ENCODE results near the gene SOWAHB. TPM values are rescaled to one million over a fixed set of nuclear protein-coding genes. Genes with fewer than 3 reads are reported as not detected.

Gene SOWAHB
- total RNA-seq, 2 experiments from 2014 or later: not detected

- BruUV-seq (replicated peaks): no TSS peak
Measured at GRCh38 chr4:76883147-76883546, 14.8 kb downstream of the SOWAHB start.

GRCh38 chr4:76882630-76883029 is 15.3 kb downstream of the SOWAHB start:
- no peaks in the 10 kb centered on the region for H3K79me2 ChIP-seq (ENCODE audit: insufficient read depth, low read depth, low read length)
- no peaks in the 10 kb centered on the region for H3K9me2 ChIP-seq (ENCODE audit: insufficient read depth, low read length)
- CTCF ChIA-PET (ENCODE audit: unreplicated experiment): no interaction called here
- DNase-seq (ENCODE audit: low spot score): no peak
- H3K9me3 ChIP-seq (ENCODE audit: low read length): no peaks in the 10 kb centered on the region
- H3K36me3 ChIP-seq (ENCODE audit: insufficient read depth, low read length): no peaks in the 10 kb centered on the region
- H3K4me3 ChIP-seq (ENCODE audit: low read depth, low read length, poor library complexity, severe bottlenecking): no peak overlapping the region
- H2AFZ ChIP-seq (ENCODE audit: low read length): no peak overlapping the region
- intact Hi-C loops (cut with micrococcal nuclease; ENCODE audit: unreplicated experiment): no loop called here
- BruUV-seq (replicated peaks): no TSS peak
- H3K4me1 ChIP-seq (ENCODE audit: insufficient read depth, low read length, poor library complexity, severe bottlenecking): no peaks in the 10 kb centered on the region
- POLR2A ChIA-PET: interaction anchor here (0.9 kb wide), 1 partner anchor 13 kb away, joined by 4 read pairs; no protein-coding TSS in a partner anchor
- TF ChIP-seq CTCF (conservative IDR thresholded peaks at IDR 0.05; ENCODE audit: low read length): no peak
- TF ChIP-seq EZH2phosphoT487 (IDR thresholded peaks at IDR 0.05; ENCODE audit: borderline replicate concordance, low read depth, low read length): no peak
- no peak overlapping the region for H3K4me2 ChIP-seq (ENCODE audit: low read length)
- H3K27ac ChIP-seq (ENCODE audit: low read depth, low read length, poor library complexity, severe bottlenecking): no peak overlapping the region
- H4K20me1 ChIP-seq (ENCODE audit: insufficient read depth, low read length): no peaks in the 10 kb centered on the region

More at GRCh38 chr4:76883147-76883546, 14.8 kb downstream of the SOWAHB start:
- POLR2A ChIA-PET: interaction anchor here (0.9 kb wide), 1 partner anchor 12 kb away, joined by 4 read pairs; no protein-coding TSS in a partner anchor
- Histone ChIP-seq H3K4me2 (ENCODE audit: low read length) (no peak overlapping the region), H3K9me3 (ENCODE audit: low read length) (no peaks in the 10 kb centered on the region), H3K4me3 (ENCODE audit: low read depth, low read length, poor library complexity, severe bottlenecking) (no peak overlapping the region), H3K27ac (ENCODE audit: low read depth, low read length, poor library complexity, severe bottlenecking) (no peak overlapping the region), H4K20me1 (ENCODE audit: insufficient read depth, low read length) (no peaks in the 10 kb centered on the region), H3K36me3 (ENCODE audit: insufficient read depth, low read length) (no peaks in the 10 kb centered on the region), H3K9me2 (ENCODE audit: insufficient read depth, low read length) (no peaks in the 10 kb centered on the region), H2AFZ (ENCODE audit: low read length) (no peak overlapping the region), H3K79me2 (ENCODE audit: insufficient read depth, low read depth, low read length) (no peaks in the 10 kb centered on the region), H3K4me1 (ENCODE audit: insufficient read depth, low read length, poor library complexity, severe bottlenecking) (no peaks in the 10 kb centered on the region)
- CTCF ChIA-PET (ENCODE audit: unreplicated experiment): no interaction called here
- DNase-seq (ENCODE audit: low spot score): no peak
- TF ChIP-seq CTCF (conservative IDR thresholded peaks at IDR 0.05; ENCODE audit: low read length): no peak
- TF ChIP-seq EZH2phosphoT487 (IDR thresholded peaks at IDR 0.05; ENCODE audit: borderline replicate concordance, low read depth, low read length): no peak
- intact Hi-C loops (cut with micrococcal nuclease; ENCODE audit: unreplicated experiment): no loop called here

GRCh38 chr4:76881375-76881774 is 16.6 kb downstream of the SOWAHB start:
- H3K9me2 ChIP-seq (ENCODE audit: insufficient read depth, low read length): no peaks in the 10 kb centered on the region
- H3K27ac ChIP-seq (ENCODE audit: low read depth, low read length, poor library complexity, severe bottlenecking): no peak overlapping the region
- DNase-seq (ENCODE audit: low spot score): no peak
- no peaks in the 10 kb centered on the region for H3K9me3 ChIP-seq (ENCODE audit: low read length)
- no peaks in the 10 kb centered on the region for H3K4me1 ChIP-seq (ENCODE audit: insufficient read depth, low read length, poor library complexity, severe bottlenecking)
- H3K4me2 ChIP-seq (ENCODE audit: low read length): no peak overlapping the region
- ChIA-PET CTCF (ENCODE audit: unreplicated experiment) (no interaction called here), POLR2A (interaction anchor here (0.6 to 0.7 kb wide), 2 partner anchors 222 to 1670 kb away, joined by 3 read pairs; no protein-coding TSS in a partner anchor)
- no peaks in the 10 kb centered on the region for H4K20me1 ChIP-seq (ENCODE audit: insufficient read depth, low read length)
- no peaks in the 10 kb centered on the region for H3K36me3 ChIP-seq (ENCODE audit: insufficient read depth, low read length)
- no peak overlapping the region for H2AFZ ChIP-seq (ENCODE audit: low read length)
- BruUV-seq (replicated peaks): no TSS peak
- no peak overlapping the region for H3K4me3 ChIP-seq (ENCODE audit: low read depth, low read length, poor library complexity, severe bottlenecking)
- intact Hi-C loops (cut with micrococcal nuclease; ENCODE audit: unreplicated experiment): no loop called here
- TF ChIP-seq EZH2phosphoT487 (IDR thresholded peaks at IDR 0.05; ENCODE audit: borderline replicate concordance, low read depth, low read length) (no peak), CTCF (conservative IDR thresholded peaks at IDR 0.05; ENCODE audit: low read length) (no peak)
- H3K79me2 ChIP-seq (ENCODE audit: insufficient read depth, low read depth, low read length): no peaks in the 10 kb centered on the region

Measured in OCI-LY7 (cell line).